HG02870 (cell line): ENCODE data around the gene MAP4K5.

Experiments
- ATAC-seq: cut with Tn5 transposase; IDR thresholded peaks from one replicate; pipeline ENCODE4 v1.9.1; 2021; ENCODE audit warnings: mild to moderate bottlenecking, moderate library complexity; ENCODE audit not compliant: unreplicated experiment

Gene MAP4K5

GRCh38 chr14:50373959-50374358 lies 158.4 kb downstream of the MAP4K5 start:
- ATAC-seq = no peak

GRCh38 chr14:50371546-50371945 lies 160.8 kb downstream of the MAP4K5 start:
- no peak for ATAC-seq
